T-helper 22 cell (primary cell): ENCODE data around the gene GRID1.
"Not testable (repeated sequence)": the region's sequence is repeated elsewhere in the genome, so short reads cannot be mapped to it uniquely, and the experiment has no call there.

Source experiments
- DNase-seq: peaks from one replicate; pipeline ENCODE4 v3.0.0-alpha.2; 2020; ENCODE audit warnings: low read depth

GRID1 gene

DNA sequence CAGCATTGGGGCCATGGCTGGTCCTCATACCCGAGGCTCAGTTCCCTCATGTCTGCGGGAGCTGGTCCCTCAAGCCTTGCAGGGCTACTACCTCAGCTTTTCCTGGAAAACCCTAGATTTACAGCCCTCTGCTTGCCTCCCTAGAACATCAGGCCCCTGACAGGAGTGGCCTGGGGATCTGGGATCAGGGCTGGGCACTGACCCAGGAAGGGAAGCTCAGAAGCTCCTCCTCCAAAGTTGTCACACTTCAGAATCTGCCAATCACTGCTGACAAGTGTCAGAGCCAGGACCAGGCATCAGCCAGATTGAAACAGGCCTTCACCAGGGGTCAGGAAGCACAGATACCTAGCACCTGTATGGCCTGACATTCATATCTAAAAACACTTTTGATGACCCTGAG is 115.2 kb downstream of the GRID1 start:
- no peak for DNase-seq

DNA sequence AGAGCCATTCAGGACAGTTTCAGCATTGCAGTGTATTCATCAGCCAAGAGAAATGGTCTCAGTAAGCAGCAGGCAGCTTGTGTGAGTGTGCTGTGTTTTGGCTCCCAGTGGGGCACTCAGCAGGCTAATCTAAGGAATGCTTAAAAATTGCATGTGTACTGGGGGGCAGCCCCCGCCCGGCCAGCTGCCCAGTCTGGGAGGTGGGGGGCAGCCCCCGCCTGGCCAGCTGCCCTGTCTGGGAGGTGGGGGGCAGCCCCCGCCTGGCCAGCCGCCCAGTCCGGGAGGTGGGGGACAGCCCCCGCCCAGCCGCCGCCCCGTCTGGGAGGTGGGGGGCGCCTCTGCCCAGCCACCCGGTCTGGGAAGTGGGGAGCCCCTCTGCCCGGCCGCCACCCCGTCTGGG is 116.2 kb downstream of the GRID1 start:
- DNase-seq, result no peak

GRCh38 chr10:86249794-86250193 is 116.8 kb downstream of the GRID1 start:
- DNase-seq, result no peak

GRCh38 chr10:86248062-86248461 is 118.5 kb downstream of the GRID1 start:
- no peak for DNase-seq

DNA sequence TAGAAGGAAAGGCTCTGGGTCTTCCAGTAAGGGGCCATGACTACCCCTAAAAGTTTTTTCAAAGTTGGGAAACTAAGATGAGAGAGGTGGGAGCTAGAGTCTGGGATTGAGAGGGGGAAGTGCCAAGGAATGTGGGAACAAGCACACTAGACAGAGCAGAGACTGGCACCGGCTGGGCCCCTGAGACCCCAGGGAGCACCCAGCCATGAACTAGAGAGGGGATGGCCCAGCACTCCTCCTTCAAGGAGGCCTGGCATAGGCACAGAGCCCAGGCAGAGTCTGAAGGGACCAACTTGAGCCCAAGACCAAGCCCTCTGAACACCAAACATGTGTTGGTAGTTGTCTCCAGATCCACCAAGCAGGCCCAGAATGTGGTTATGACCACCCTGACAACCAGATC is 119.0 kb downstream of the GRID1 start:
- DNase-seq, result no peak

DNA sequence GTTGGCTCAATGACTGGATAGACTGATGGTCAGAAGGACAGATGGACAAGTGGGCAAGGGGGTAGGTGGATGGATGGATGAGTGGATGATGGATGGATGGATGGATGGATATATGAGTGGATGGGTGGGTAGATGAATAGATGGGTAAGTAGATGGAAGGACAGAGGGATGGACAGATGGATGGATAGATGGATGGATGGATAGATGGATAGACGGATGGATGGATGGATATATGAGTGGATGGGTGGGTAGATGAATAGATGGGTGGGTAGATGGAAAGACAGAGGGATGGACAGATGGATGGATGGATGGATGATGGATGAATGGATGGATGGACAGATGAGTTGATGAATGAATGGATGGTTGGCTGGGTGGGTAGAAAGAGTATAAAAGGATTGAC is 119.5 kb downstream of the GRID1 start:
- DNase-seq, result no peak

- no peak for DNase-seq
These were observed 120.2 kb downstream of the GRID1 start for GRCh38 chr10:86246279-86246940.

DNA sequence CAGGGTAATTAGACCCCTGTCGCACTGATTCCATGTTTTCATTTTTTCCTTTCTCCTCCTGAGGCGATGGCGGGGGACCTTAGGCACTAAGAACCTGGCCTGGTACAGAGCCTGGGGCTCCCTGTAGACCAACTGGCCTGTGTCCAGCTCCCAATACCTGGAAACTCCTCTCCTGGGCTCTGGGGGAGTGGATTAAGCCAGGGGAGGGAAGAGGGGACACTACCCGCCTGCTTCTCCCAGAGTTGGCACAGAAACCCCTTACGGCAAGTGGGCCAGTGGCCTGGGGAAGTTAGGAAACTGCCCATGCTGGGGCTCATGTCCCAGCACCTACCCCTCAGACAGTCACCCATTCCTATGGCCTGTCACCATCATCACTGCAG is 121.6 kb downstream of the GRID1 start:
- DNase-seq, result no peak

- DNase-seq, result no peak
These were observed 122.1 kb downstream of the GRID1 start for GRCh38 chr10:86244297-86245014.

- DNase-seq, result no peak
These were observed 122.9 kb downstream of the GRID1 start for GRCh38 chr10:86243651-86244155.

- no peak for DNase-seq
These were observed 123.8 kb downstream of the GRID1 start for GRCh38 chr10:86242761-86243160.

DNA sequence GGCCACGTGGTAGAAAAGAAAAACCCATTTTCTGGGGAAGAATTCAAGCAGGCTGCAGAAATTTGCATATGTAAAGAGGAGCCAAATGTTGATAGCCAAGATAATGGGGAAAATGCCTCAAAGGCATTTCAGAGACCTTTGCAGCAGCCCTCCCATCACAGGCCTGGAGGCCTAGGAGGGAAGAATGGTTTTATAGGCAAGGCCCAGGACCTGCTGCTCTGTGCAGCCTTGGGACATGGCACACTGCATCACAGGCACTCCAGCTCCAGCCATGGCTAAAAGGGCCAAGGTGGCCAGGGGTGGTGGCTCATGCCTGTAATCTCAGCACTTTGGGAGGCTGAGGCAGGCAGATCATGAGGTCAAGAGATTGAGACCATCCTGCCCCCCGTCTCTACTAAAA is 128.5 kb downstream of the GRID1 start:
- not testable (repeated sequence) for DNase-seq

GRCh38 chr10:86234541-86235270 is 131.9 kb downstream of the GRID1 start:
- no peak for DNase-seq

GRCh38 chr10:86234107-86234506 is 132.5 kb downstream of the GRID1 start:
- no peak for DNase-seq

DNA sequence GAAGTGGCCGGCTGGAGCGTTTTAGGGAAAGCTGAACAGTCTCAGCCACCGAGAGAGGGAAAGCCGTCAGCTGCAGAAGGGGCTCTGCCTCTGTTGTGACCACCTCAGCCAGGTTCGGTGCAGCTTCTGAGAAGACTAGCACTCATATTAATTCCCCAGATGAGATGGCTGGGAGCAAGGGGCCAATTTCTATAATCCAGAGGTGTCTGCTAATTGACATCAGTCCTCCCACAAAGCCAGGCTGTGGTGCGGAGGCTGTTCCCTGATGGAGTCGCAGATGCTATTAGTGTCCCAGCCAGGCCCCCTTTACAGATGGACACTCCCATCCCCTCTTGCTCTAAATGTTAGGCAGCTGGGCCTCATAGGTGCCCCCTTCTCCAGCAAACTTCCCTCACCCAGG is 133.5 kb downstream of the GRID1 start:
- no peak for DNase-seq

GRCh38 chr10:86232644-86233043 is 134.0 kb downstream of the GRID1 start:
- DNase-seq, result no peak

GRCh38 chr10:86231796-86232560 is 134.6 kb downstream of the GRID1 start:
- DNase-seq, result no peak

DNA sequence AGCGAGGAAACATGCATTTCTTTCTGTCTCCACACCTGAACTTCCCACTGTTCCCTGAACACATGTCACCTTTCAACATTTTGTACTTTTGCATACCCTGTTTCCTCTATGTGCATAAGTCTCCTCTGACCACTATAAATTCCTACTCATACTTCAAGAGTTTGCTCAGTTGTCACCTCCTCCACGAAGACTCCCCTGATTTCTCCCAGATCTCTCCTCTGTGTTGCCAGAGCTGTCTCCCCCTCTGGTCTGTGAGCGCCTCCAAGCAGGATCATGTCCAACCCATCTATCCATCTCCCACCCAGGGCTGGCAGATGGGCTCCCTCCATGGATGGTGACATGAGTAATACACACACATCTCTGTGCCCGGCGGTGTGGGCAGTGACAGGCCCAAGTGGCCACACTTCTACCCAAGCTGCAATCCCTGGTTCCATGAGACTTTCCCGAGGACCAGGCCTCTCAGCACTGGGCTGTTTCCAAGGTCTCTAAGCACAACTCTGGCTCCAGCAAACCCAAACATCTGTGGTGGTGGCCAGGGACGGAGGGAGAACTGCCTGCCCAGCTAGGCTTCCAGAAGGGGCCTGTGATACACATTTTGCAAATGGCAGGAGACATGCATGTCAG is 135.9 kb downstream of the GRID1 start:
- no peak for DNase-seq

DNA sequence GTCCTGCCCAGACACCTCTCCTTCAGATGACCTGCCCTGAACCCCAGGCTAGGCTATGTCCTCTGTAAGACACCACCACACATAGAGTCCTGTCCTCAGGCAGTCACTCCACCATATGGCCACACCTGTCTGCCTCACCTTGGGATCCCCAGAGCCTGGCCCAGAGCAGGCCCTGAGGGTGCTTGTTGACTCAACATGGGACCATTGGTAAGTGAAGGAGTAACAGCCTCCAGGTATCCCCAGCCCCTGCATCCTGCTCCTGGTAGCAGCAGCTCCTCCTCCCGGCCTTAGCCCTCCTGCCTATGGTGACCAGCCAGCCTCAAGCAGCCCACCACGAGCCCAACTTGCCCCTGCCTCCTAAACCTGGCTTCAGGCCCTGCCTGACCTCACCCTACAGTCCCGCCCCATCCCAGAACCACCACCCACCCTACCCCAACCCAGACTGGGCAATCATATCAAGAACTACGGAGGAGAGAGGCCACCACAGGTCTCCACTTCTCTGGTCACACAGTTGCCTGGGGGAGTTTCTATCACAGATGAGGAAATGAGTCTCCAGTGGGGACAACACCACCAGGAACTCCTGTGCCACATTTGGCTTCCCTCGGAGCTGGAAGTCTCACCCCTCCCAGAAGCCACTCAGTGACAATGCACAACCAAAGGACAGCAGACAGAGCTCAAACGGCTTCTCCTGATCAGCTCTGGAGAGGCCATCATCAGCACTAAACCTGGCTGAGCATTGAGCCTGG is 136.6 kb downstream of the GRID1 start:
- DNase-seq, result no peak

DNA sequence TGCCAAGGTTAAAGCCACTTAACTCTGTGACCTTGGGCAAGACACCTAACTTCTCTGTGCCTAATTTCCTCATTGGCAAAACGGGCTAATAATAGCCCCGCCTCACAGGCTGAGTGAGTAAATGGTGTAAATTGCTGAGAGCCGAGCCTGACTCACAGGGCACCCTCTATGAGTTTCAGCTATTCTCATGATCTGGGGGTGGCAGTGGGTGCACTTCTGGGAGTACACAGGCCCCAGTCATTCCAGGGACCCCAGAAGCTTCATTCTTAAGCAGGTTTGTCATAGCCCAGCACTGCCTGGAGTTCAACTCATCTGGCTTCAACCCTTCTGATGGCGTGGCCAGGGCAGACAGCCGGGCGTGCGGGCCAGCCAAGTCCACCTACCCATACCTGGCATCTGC is 137.2 kb downstream of the GRID1 start:
- no peak for DNase-seq
